Choroid plexus epithelial cell (primary cell): ENCODE measurements around the gene REPS1.

Experiments
- DNase-seq: peaks from one replicate; pipeline ENCODE4 v3.0.0-alpha.2; 2010; ENCODE audit warnings: low read depth
- H3K4me3 ChIP-seq: 2 replicates; pipeline ENCODE4 v1.5.1; 2011; ENCODE audit warnings: low read depth, mild to moderate bottlenecking, control low read depth, low read length, moderate library complexity
- TF ChIP-seq, protein P1 (sequence below): conservative IDR thresholded peaks from 2 replicates; pipeline ENCODE4 v1.5.1; 2011; ENCODE audit warnings: low read depth, mild to moderate bottlenecking, control low read depth, inconsistent platforms, low read length, moderate library complexity

The REPS1 gene

DNA sequence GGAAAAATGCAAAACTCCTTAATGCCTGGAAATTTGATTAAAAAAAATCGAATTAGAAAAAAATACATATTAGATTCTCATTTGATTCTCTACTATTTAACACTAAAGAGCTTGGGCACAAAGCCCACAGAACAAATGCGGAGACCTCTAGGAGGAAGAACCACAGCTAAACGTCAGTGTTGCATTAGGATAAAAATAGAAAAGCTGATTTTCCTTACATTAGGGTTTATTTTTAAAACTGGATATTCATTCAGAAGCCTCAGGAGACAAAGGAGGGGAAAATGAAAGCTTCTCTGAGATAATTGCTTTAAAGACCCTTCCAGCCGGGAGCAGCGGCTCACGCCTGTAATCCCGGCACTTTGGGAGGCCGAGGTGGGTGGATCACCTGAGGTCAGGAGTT lies 114.9 kb downstream of the REPS1 start:
- TF ChIP-seq, protein P1, sequence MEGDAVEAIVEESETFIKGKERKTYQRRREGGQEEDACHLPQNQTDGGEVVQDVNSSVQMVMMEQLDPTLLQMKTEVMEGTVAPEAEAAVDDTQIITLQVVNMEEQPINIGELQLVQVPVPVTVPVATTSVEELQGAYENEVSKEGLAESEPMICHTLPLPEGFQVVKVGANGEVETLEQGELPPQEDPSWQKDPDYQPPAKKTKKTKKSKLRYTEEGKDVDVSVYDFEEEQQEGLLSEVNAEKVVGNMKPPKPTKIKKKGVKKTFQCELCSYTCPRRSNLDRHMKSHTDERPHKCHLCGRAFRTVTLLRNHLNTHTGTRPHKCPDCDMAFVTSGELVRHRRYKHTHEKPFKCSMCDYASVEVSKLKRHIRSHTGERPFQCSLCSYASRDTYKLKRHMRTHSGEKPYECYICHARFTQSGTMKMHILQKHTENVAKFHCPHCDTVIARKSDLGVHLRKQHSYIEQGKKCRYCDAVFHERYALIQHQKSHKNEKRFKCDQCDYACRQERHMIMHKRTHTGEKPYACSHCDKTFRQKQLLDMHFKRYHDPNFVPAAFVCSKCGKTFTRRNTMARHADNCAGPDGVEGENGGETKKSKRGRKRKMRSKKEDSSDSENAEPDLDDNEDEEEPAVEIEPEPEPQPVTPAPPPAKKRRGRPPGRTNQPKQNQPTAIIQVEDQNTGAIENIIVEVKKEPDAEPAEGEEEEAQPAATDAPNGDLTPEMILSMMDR: no peak
- no peak for DNase-seq
- no peak overlapping the region for H3K4me3 ChIP-seq

DNA sequence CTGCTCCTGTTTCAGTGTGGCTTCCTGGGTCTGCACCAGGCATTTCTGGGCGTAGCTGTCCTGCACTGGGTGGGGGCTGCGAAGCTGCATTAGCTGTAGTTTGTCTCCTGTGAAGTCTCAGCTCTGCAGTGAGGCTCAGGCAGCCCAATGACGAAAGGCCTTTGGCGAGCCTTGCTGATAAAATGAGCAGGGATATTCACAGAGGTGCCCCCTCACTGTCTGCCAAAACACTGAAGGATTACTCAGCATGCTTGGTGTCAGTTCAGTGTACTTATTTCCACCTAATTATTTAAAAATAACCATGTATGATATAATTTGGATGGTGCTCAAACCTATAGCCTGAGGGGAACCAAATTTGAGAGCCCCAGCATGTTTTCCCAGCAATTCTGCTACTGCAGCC lies 118.7 kb downstream of the REPS1 start:
- peak; percentile 15 for DNase-seq
- no peak overlapping the region for H3K4me3 ChIP-seq
- TF ChIP-seq, protein P1: no peak

DNA sequence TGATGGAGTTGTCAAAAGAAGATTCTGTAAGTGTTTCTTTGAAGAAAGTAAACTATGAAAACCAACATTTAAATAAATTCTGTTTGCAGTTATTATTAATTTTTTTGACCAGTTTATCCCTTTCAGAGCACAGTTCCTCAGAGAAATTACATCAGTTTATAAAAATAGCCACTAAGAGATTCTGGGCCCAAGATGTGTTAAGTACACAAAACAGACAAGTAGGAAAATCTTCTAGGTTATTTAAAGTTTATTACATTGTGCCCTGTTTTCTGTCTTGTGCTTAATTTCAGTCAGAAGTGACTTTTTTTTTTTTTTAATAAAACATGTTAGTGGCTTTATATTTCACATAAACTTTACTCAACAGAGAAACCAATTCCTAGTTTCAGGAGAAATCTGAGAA lies 119.9 kb downstream of the REPS1 start:
- no peak overlapping the region for H3K4me3 ChIP-seq
- no peak for DNase-seq
- TF ChIP-seq, protein P1: no peak

DNA sequence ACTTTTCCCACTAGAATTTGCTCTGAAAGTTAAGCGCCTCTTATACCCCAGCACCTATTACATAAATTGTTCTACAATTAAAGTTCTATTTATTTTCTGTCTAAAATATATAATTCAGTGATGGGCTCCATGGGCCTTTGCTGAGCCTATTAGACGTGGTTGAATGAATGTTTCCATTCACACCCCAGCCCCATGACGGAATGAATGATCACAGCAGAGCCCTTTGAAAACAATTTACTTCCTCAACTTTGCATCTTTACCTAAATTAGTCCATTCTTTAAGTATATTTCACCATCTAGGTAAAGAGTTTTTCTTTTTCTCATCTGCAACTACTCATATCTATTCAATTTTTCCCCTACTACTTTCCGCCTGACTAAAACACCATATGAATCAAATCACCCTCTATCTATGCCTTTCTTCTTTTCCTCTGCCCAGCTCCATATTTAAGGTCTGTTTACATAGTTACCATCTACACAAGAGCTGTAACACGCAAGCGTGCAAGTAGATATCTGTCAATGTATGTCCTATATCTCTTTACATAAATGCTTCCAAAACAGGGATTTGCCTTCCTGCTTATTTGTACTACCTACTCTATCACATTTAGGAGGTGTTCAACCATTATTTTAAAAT lies 122.5 kb downstream of the REPS1 start:
- DNase-seq: no peak
- TF ChIP-seq, protein P1: no peak
- no peak overlapping the region for H3K4me3 ChIP-seq

DNA sequence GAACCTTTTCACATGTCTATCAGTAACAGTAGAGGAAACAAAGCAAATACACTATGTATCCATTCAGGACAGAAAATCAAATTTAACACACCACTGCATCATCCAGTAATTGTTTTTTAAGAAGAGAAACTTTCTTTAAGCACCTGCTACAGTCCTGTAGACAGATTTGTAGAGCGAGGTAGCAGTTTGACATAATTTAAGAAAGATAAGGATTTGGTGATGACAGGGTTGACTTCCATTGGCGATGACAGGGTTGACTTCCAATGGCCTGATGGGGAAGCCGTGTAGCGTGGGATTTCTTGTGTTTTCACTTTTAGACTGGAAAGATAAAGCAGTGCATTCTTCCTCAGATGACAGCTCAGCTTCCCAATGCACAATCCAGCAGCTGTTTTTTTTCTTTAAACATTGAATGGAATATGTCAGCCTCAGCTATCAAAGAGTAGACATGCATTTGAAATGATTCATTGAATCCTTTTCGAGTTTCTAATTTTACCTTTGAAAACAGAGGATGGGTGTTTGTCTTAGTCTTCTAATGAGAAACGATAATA lies 123.6 kb downstream of the REPS1 start:
- DNase-seq: no peak
- TF ChIP-seq, protein P1: no peak
- H3K4me3 ChIP-seq: no peak overlapping the region

DNA sequence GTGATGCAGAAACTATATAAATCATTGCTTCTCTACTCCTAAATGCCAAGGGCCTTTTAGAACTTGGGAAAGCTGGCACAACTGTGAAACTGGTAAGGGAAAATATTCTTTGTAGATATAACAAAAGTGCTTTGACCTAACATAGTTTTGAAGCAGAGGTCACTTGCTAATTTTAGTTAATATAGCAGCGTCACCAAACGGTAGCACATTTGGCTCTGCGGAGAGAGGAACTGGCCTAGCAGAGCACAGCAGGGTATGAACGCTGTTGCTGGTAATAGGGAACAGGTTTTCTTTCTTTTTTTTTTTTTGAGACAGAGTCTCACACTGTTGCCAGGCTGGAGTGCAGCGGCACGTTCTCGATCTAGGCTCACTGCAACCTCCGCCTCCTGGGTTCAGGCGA lies 124.7 kb downstream of the REPS1 start:
- DNase-seq: peak; percentile 38
- H3K4me3 ChIP-seq: no peak overlapping the region
- TF ChIP-seq, protein P1: no peak

DNA sequence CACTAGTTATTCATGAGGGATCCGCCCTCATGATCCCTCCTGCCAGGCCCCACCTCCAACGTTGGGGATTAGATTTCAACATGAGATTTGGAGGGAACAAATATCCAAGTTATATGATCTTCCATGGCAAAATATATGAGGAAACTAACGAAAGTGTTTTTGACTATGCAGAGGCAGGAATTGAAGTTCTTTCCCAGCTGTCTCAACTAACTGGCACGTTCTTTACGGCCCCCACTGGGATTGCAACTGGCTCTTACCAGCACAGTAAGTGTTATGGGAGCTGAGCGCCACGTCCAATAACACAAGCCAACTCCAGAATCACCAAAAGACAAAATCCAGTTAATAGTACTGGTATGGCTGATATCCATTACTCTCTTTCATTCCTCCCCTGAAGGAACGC lies 125.6 kb downstream of the REPS1 start:
- no peak for DNase-seq
- no peak overlapping the region for H3K4me3 ChIP-seq
- TF ChIP-seq, protein P1: no peak
